Neural progenitor cell (in vitro differentiated cells): ENCODE measurements around the gene CPSF6.

Source experiments
- EZH2 ChIP-seq: fragments of 200-600 bp; sonication (generic); IDR thresholded peaks from 2 replicates; pipeline ENCODE4 v1.6.1; 2017; ENCODE audit warnings: antibody characterized with exemption, mild to moderate bottlenecking, moderate library complexity
- EZH2phosphoT487 ChIP-seq: fragments of 200-600 bp; sonication (generic); IDR thresholded peaks from 2 replicates; pipeline ENCODE4 v1.6.1; 2017; ENCODE audit warnings: antibody characterized with exemption
- TF ChIP-seq, protein P1 (sequence below): fragments of 200-600 bp; sonication (generic); IDR thresholded peaks from 2 replicates; pipeline ENCODE4 v1.5.1; 2017; ENCODE audit warnings: antibody characterized with exemption, mild to moderate bottlenecking

DNA sequence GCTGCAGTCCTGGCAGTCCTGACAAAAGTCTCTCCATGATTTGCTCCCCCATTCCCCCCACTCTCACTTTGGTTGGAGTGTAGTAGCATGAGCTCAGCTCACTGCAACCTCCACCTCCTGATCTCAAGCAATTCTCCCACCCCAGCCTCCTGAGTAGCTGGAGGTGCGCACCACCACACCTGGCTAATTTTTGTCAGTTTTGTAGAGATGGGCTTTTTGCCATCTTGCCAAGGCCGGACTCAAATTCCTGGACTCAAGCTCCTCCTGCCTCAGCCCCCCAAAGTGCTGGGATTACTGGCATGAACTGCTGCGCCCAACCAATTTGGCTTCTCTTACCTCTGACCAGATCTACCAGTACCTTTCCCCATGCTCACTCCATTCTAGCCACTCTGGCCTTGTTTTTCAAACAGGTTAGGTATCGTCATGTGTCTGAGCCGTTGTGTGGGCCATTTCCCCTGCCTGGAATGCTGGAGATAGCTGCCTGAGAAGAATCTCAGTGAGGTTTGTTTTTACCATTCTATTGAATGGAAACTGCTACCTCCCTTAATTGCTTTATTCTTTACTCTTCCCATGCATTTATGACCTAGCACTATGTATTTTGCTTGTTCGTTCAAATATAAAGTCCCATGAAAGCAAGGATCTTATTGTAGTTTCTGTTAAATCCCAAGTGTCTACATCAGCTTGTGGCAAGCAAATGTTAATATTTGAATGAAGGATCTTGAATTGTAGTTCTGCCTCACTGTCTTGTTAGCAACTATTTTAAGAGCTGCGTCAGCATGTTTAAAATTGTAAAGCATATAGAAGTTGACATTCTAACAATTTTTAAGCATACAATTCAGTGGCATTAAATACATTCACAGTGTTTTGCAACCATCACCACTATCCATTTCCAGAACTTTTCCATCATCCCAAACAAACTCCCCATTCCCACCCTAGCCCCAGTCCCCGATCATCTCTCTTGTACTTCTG, 39.7 kb downstream of the CPSF6 start:
- TF ChIP-seq, protein P1, sequence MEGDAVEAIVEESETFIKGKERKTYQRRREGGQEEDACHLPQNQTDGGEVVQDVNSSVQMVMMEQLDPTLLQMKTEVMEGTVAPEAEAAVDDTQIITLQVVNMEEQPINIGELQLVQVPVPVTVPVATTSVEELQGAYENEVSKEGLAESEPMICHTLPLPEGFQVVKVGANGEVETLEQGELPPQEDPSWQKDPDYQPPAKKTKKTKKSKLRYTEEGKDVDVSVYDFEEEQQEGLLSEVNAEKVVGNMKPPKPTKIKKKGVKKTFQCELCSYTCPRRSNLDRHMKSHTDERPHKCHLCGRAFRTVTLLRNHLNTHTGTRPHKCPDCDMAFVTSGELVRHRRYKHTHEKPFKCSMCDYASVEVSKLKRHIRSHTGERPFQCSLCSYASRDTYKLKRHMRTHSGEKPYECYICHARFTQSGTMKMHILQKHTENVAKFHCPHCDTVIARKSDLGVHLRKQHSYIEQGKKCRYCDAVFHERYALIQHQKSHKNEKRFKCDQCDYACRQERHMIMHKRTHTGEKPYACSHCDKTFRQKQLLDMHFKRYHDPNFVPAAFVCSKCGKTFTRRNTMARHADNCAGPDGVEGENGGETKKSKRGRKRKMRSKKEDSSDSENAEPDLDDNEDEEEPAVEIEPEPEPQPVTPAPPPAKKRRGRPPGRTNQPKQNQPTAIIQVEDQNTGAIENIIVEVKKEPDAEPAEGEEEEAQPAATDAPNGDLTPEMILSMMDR, result no peak
- TF ChIP-seq EZH2phosphoT487 (no peak), EZH2 (no peak)
